Vagina (tissue), 2 donors: ENCODE results near the gene GRIK2.

ENCODE experiments used
- POLR2A ChIP-seq, 2 donors: fragments of 450-650 bp; IDR thresholded peaks; one replicate each; pipeline ENCODE4 v1.6.1; 2017; ENCODE audit warnings: antibody characterized with exemption in 2 of 2, mild to moderate bottlenecking in 2 of 2, moderate library complexity in 2 of 2
- POLR2AphosphoS5 ChIP-seq, 2 donors: sonication (generic); formaldehyde crosslinking; IDR thresholded peaks; one replicate each; pipeline ENCODE4 v1.9.0; 2017; ENCODE audit warnings: antibody characterized with exemption in 2 of 2, mild to moderate bottlenecking in 2 of 2, low read depth in 1 of 2; ENCODE audit not compliant: insufficient read depth in 1 of 2
- TF ChIP-seq, protein P1 (sequence below), 3 experiments: fragments of 450-650 bp in 2 of 3; fragments of 200-600 bp in 1 of 3; sonication (generic) in 1 of 3; IDR thresholded peaks; one replicate each; pipeline ENCODE4 v1.5.1; 2017 to 2019; ENCODE audit warnings: antibody characterized with exemption in 3 of 3, mild to moderate bottlenecking in 2 of 3, moderate library complexity in 2 of 3

DNA sequence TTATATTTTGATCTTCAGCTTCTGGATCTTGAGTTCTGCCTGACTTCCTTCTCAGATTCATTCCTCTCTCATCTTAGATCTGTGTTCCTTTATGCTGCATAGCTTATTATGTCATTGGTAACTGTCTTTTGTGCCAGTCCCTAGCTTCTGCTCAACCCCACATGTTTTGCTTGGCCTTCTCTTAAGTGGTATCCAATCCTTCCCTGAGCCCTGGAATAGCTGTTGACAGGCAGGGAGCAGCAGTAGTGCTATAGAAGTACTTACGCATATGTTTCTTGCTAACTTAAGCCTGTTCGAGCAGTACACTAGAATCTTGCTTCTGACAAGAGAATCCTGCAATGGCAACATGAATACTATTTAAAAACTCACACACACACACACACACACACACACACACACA, 13.6 kb upstream of the GRIK2 start:
- TF ChIP-seq, protein P1, sequence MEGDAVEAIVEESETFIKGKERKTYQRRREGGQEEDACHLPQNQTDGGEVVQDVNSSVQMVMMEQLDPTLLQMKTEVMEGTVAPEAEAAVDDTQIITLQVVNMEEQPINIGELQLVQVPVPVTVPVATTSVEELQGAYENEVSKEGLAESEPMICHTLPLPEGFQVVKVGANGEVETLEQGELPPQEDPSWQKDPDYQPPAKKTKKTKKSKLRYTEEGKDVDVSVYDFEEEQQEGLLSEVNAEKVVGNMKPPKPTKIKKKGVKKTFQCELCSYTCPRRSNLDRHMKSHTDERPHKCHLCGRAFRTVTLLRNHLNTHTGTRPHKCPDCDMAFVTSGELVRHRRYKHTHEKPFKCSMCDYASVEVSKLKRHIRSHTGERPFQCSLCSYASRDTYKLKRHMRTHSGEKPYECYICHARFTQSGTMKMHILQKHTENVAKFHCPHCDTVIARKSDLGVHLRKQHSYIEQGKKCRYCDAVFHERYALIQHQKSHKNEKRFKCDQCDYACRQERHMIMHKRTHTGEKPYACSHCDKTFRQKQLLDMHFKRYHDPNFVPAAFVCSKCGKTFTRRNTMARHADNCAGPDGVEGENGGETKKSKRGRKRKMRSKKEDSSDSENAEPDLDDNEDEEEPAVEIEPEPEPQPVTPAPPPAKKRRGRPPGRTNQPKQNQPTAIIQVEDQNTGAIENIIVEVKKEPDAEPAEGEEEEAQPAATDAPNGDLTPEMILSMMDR (IDR thresholded peaks at IDR 0.05) = no peak
- no peak for TF ChIP-seq POLR2AphosphoS5 (IDR thresholded peaks at IDR 0.05; ENCODE audit: insufficient read depth in 1 of 2, low read depth in 1 of 2)
- no peak for TF ChIP-seq POLR2A (IDR thresholded peaks at IDR 0.05)
